ENCODE results near the gene NUDT11.

NUDT11 gene

GRCh38 chrX:51440365-51440764, 56.0 kb downstream of the NUDT11 start:
- no peaks in the 10 kb centered on the region for H3K9me3 ChIP-seq (ENCODE audit: insufficient read depth, low read depth, low read length)
- H4K20me1 ChIP-seq (ENCODE audit: insufficient read depth, low read length, poor library complexity, severe bottlenecking) = no peaks in the 10 kb centered on the region
- no peaks in the 10 kb centered on the region for H3K4me1 ChIP-seq (ENCODE audit: insufficient read depth, low read length, poor library complexity, severe bottlenecking)
- no peak overlapping the region for H3K9ac ChIP-seq (ENCODE audit: low read depth, low read length, poor library complexity, severe bottlenecking)
- H3K4me3 ChIP-seq (ENCODE audit: low read length, poor library complexity, severe bottlenecking) = no peak overlapping the region
- no peak overlapping the region for H2AFZ ChIP-seq (ENCODE audit: low read length)
- H3K4me2 ChIP-seq (ENCODE audit: low read depth, low read length, poor library complexity, severe bottlenecking) = no peak overlapping the region
- H3K36me3 ChIP-seq (ENCODE audit: insufficient read depth, low read length) = no peaks in the 10 kb centered on the region
- no peaks in the 10 kb centered on the region for H3K9me2 ChIP-seq (replicated peaks; ENCODE audit: low read depth, low read length)
- no peaks in the 10 kb centered on the region for H3K79me2 ChIP-seq (ENCODE audit: insufficient read depth, low read length)
- no peaks in the 10 kb centered on the region for H3F3A ChIP-seq (ENCODE audit: low read depth)
- TF ChIP-seq, protein P1, sequence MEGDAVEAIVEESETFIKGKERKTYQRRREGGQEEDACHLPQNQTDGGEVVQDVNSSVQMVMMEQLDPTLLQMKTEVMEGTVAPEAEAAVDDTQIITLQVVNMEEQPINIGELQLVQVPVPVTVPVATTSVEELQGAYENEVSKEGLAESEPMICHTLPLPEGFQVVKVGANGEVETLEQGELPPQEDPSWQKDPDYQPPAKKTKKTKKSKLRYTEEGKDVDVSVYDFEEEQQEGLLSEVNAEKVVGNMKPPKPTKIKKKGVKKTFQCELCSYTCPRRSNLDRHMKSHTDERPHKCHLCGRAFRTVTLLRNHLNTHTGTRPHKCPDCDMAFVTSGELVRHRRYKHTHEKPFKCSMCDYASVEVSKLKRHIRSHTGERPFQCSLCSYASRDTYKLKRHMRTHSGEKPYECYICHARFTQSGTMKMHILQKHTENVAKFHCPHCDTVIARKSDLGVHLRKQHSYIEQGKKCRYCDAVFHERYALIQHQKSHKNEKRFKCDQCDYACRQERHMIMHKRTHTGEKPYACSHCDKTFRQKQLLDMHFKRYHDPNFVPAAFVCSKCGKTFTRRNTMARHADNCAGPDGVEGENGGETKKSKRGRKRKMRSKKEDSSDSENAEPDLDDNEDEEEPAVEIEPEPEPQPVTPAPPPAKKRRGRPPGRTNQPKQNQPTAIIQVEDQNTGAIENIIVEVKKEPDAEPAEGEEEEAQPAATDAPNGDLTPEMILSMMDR (conservative IDR thresholded peaks at IDR 0.05; ENCODE audit: low read length) = no peak
- TF ChIP-seq EZH2phosphoT487 (IDR thresholded peaks at IDR 0.05; ENCODE audit: borderline replicate concordance) = no peak
- H3K27me3 ChIP-seq (ENCODE audit: insufficient read depth, low read length, poor library complexity, severe bottlenecking) = no peaks in the 10 kb centered on the region

Measured in Loucy (cell line).